IMR-90 (cell line): ENCODE data around the gene TEF. TPM values are rescaled to one million over a fixed set of nuclear protein-coding genes. Genes with fewer than 3 reads are reported as not detected.

Experiments
- ATAC-seq: fragments of 200-7000 bp; cut with Tn5 transposase; 2 replicates; pipeline ENCODE4 v1.9.1; 2020; ENCODE audit warnings: low read depth, mild to moderate bottlenecking, moderate library complexity
- BruUV-seq: library from RNA; stranded (reverse); fragments of 400-500 nt; replicated peaks from 2 replicates; lab custom pipeline; 2021; lab: Mats Ljungman, UMichigan
- CTCF ChIA-PET: fragments of 300-600 bp; formaldehyde crosslinking; extraction: SDS; loops from one replicate; lab custom pipeline; 2021; ENCODE audit warnings: antibody characterized with exemption; lab: Yijun Ruan, JAX
- POLR2A ChIA-PET: fragments of 300-600 bp; sonication (Branson Sonifier 250); formaldehyde crosslinking; loops from one replicate; lab custom pipeline; 2022; ENCODE audit warnings: antibody characterized with exemption; ENCODE audit not compliant: unreplicated experiment; lab: Charles Lee
- DNase-seq: peaks from one replicate; pipeline ENCODE4 v3.0.0; 2013
- H2AFZ ChIP-seq: replicated peaks from 2 replicates; pipeline ENCODE3; 2013; ENCODE audit warnings: low read length, mild to moderate bottlenecking; ENCODE audit not compliant: poor library complexity
- H2AK5ac ChIP-seq: 2 replicates; pipeline ENCODE4 v1.6.1; 2013; ENCODE audit warnings: low read depth, low read length, inconsistent platforms
- H2AK9ac ChIP-seq: replicated peaks from 2 replicates; pipeline ENCODE3; 2013; ENCODE audit warnings: mild to moderate bottlenecking, low read depth, low read length, moderate library complexity; ENCODE audit not compliant: poor library complexity
- H2BK120ac ChIP-seq: 2 replicates; pipeline ENCODE4 v1.6.1; 2013; ENCODE audit warnings: low read depth, low read length, inconsistent platforms
- H2BK15ac ChIP-seq: 3 replicates; pipeline ENCODE4 v1.6.1; 2013; ENCODE audit warnings: low read depth, low read length, inconsistent platforms
- H2BK20ac ChIP-seq: 2 replicates; pipeline ENCODE4 v1.6.1; 2013; ENCODE audit warnings: low read depth, mild to moderate bottlenecking, inconsistent platforms, low read length, moderate library complexity
- H2BK5ac ChIP-seq: 2 replicates; pipeline ENCODE4 v1.6.1; 2013; ENCODE audit warnings: mild to moderate bottlenecking, low read depth, low read length, inconsistent platforms; ENCODE audit not compliant: poor library complexity, severe bottlenecking
- H3K14ac ChIP-seq: replicated peaks from 2 replicates; pipeline ENCODE4 v1.6.1; 2013; ENCODE audit warnings: low read depth, low read length, inconsistent platforms
- H3K18ac ChIP-seq: 2 replicates; pipeline ENCODE4 v1.6.1; 2013; ENCODE audit warnings: low read depth, low read length, control low read depth
- H3K23ac ChIP-seq: 2 replicates; pipeline ENCODE4 v1.6.1; 2013; ENCODE audit warnings: low read depth, low read length, inconsistent platforms
- H3K27ac ChIP-seq: 2 replicates; pipeline ENCODE4 v1.5.1; 2013; ENCODE audit warnings: mild to moderate bottlenecking, control low read depth, low read length; ENCODE audit not compliant: insufficient read depth
- H3K27me3 ChIP-seq: 2 replicates; pipeline ENCODE4 v1.6.1; 2013; ENCODE audit warnings: low read length; ENCODE audit not compliant: control insufficient read depth, insufficient read depth
- H3K36me3 ChIP-seq: 2 replicates; pipeline ENCODE4 v1.6.1; 2013; ENCODE audit warnings: low read length, mixed read lengths; ENCODE audit not compliant: control insufficient read depth, insufficient read depth
- H3K4ac ChIP-seq: 2 replicates; pipeline ENCODE4 v1.6.1; 2013; ENCODE audit warnings: low read depth, low read length, inconsistent platforms
- H3K4me1 ChIP-seq: 2 replicates; pipeline ENCODE4 v1.6.1; 2013; ENCODE audit warnings: low read length, mixed read lengths; ENCODE audit not compliant: control insufficient read depth, insufficient read depth
- H3K4me2 ChIP-seq: 2 replicates; pipeline ENCODE4 v1.6.1; 2013; ENCODE audit warnings: low read depth, mild to moderate bottlenecking, control low read depth, low read length, moderate library complexity
- H3K4me3 ChIP-seq: 2 replicates; pipeline ENCODE4 v1.5.1; 2013; ENCODE audit warnings: low read depth, mild to moderate bottlenecking, control low read depth, low read length, moderate library complexity; ENCODE audit not compliant: insufficient read depth
- H3K56ac ChIP-seq: 2 replicates; pipeline ENCODE4 v1.6.1; 2013; ENCODE audit warnings: low read length, inconsistent platforms; ENCODE audit not compliant: insufficient read depth; ENCODE audit errors: extremely low read depth
- H3K79me1 ChIP-seq, 2 experiments: 2 replicates each; pipeline ENCODE4 v1.6.1; 2013; ENCODE audit warnings: low read length in 2 of 2, inconsistent platforms in 1 of 2, low read depth in 1 of 2
- H3K9ac ChIP-seq: 2 replicates; pipeline ENCODE4 v1.6.1; 2013; ENCODE audit warnings: low read depth, low read length, control low read depth
- H3K9me1 ChIP-seq: 2 replicates; pipeline ENCODE4 v1.6.1; 2013; ENCODE audit warnings: low read length, inconsistent platforms; ENCODE audit not compliant: insufficient read depth
- H3K9me3 ChIP-seq: 2 replicates; pipeline ENCODE4 v1.6.1; 2013; ENCODE audit warnings: low read length; ENCODE audit not compliant: control insufficient read depth, insufficient read depth
- H4K20me1 ChIP-seq: 2 replicates; pipeline ENCODE4 v1.6.1; 2013; ENCODE audit warnings: low read length, inconsistent platforms; ENCODE audit not compliant: insufficient read depth
- H4K5ac ChIP-seq: 2 replicates; pipeline ENCODE4 v1.6.1; 2013; ENCODE audit warnings: mild to moderate bottlenecking, low read depth, low read length, control low read depth
- H4K8ac ChIP-seq, 2 experiments: 2 replicates each; pipeline ENCODE4 v1.6.1; 2013; ENCODE audit warnings: low read depth in 2 of 2, low read length in 2 of 2, control low read depth in 1 of 2, inconsistent platforms in 1 of 2
- H4K91ac ChIP-seq: 2 replicates; pipeline ENCODE4 v1.6.1; 2013; ENCODE audit warnings: low read depth, low read length, inconsistent platforms; ENCODE audit not compliant: insufficient read depth
- BHLHE40 ChIP-seq: fragments of 150-350 bp; IDR thresholded peaks from 2 replicates; pipeline ENCODE4 v1.6.1; 2016; ENCODE audit warnings: mild to moderate bottlenecking, low read depth, low read length
- CEBPB ChIP-seq: IDR thresholded peaks from 2 replicates; pipeline ENCODE4 v1.6.1; 2012; ENCODE audit warnings: low read depth, low read length, improper control_type of control experiment
- CHD1 ChIP-seq: IDR thresholded peaks from 2 replicates; pipeline ENCODE4 v1.6.1; 2012; ENCODE audit warnings: low read depth, low read length, improper control_type of control experiment
- FOS ChIP-seq: fragments of 150-350 bp; IDR thresholded peaks from 2 replicates; pipeline ENCODE4 v1.6.1; 2016; ENCODE audit warnings: low read depth, low read length
- MAFK ChIP-seq: IDR thresholded peaks from 2 replicates; pipeline ENCODE4 v1.6.1; 2012; ENCODE audit warnings: low read depth, low read length, improper control_type of control experiment
- MAZ ChIP-seq: IDR thresholded peaks from 2 replicates; pipeline ENCODE4 v1.6.1; 2012; ENCODE audit warnings: low read depth, mild to moderate bottlenecking, low read length, improper control_type of control experiment, moderate library complexity, borderline replicate concordance
- MXI1 ChIP-seq: IDR thresholded peaks from 2 replicates; pipeline ENCODE4 v1.6.1; 2012; ENCODE audit warnings: low read depth, mild to moderate bottlenecking, low read length, moderate library complexity, borderline replicate concordance
- NFE2L2 ChIP-seq: fragments of 150-350 bp; IDR thresholded peaks from 2 replicates; pipeline ENCODE4 v1.6.1; 2016; ENCODE audit warnings: low read depth, mild to moderate bottlenecking, low read length
- RAD21 ChIP-seq: IDR thresholded peaks from 2 replicates; pipeline ENCODE4 v1.6.1; 2012; ENCODE audit warnings: low read length, improper control_type of control experiment
- RFX5 ChIP-seq: IDR thresholded peaks from 2 replicates; pipeline ENCODE4 v1.8.0; 2012; ENCODE audit warnings: low read depth, mild to moderate bottlenecking, low read length, moderate library complexity
- SMC3 ChIP-seq: fragments of 150-350 bp; IDR thresholded peaks from 2 replicates; pipeline ENCODE4 v1.6.1; 2016; ENCODE audit warnings: low read depth, mild to moderate bottlenecking, antibody characterized with exemption, low read length, moderate library complexity
- WGBS, 2 experiments: methylation state at CpG; one replicate each; pipeline versions ENCODE4 v1.1.5 to v1.1.7; 2013; ENCODE audit warnings: missing lambda C conversion rate in 2 of 2; ENCODE audit not compliant: insufficient read length in 1 of 2; ENCODE audit errors: extremely low coverage in 2 of 2; 5-methylcytosine and 5-hydroxymethylcytosine counted together
- dilution Hi-C: fragments of 300-500 bp; cut with HindIII; formaldehyde crosslinking; loops from one replicate; pipeline ENCODE4 v1.14.3; 2018; ENCODE audit warnings: low sequenced_read_pairs; ENCODE audit not compliant: unreplicated experiment
- in situ Hi-C: fragments of 300-500 bp; cut with MboI; formaldehyde crosslinking; loops from 3 replicates; pipeline ENCODE4 v1.14.3; 2019; ENCODE audit warnings: low sequenced_read_pairs, inconsistent platforms, mixed read lengths
- intact Hi-C: fragments of 100-400 bp; cut with micrococcal nuclease; formaldehyde crosslinking; loops from 2 replicates; pipeline ENCODE4 v1.10.0; 2022
- polyA plus RNA-seq, 3 experiments: library from polyadenylated mRNA; depleted of rRNA; stranded (reverse); fragments of >200 nt; gene quantifications; 2 replicates each; pipeline ENCODE4 v1.2.3, GENCODE V29; 2012; ENCODE audit warnings: low replicate concordance in 1 of 3
- total RNA-seq: library from RNA; depleted of rRNA; stranded (reverse); fragments of >200 nt; gene quantifications from 2 replicates; pipeline ENCODE4 v1.2.3, GENCODE V29; 2012
- TF ChIP-seq, protein P1 (sequence below): fragments of 150-350 bp; IDR thresholded peaks from 2 replicates; pipeline ENCODE4 v1.6.1; 2017; ENCODE audit warnings: mild to moderate bottlenecking, antibody characterized with exemption, low read length, low read depth
- TF ChIP-seq, protein P2 (sequence below): conservative IDR thresholded peaks from 2 replicates; pipeline ENCODE4 v1.5.1; 2012; ENCODE audit warnings: mild to moderate bottlenecking, low read depth, low read length, improper control_type of control experiment

The TEF gene
- total and polyA plus RNA-seq, 2 of the 4 experiments (the other 2 are of a cell fraction) = 5.6 to 11.6 TPM

DNA sequence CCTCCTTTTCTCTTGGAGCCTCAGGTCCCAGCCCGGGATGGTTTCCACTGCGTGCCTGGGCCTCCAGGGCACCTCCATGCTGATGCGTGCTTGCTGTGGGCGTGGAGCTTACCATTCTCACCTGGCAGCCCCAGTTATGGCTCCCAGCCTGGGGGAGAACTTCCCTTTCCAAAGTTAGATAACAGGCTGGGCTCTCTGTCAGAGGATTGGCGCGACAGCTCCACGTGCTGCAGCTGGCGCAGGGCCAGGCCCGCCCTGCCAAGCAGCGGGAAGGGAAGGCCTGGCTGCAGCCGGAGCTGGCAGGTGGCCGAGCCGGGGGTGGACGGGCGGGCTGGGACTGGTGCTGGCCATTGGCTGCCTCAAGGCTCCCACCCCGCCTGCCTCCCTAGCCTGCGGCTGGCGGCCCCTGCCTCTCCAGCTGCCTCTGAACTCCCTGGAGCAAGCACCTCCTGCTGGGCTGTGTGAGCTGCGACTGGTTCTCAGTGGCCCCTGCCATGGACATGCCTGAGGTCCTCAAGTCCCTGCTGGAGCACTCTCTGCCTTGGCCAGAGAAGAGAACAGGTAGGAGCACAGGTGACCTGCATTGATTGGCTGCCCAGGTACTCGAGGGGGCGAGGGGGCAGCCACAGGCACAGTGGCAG lies 14.6 kb upstream of the TEF start:
- Histone ChIP-seq H3K4ac (peak overlapping the region; percentile 71), H2AK9ac (peak overlapping the region; percentile 94), H4K5ac (0 out of 2 replicates have a peak overlapping the region, but pooled peaks have one; percentile 11), H3K4me2 (peak overlapping the region; percentile 77), H4K8ac (peak overlapping the region in 1 of 2 experiments; percentile 71; a peak in 1 of 4 replicates), H3K4me1 (peaks cover 11% of the 10 kb centered on the region), H4K20me1 (peaks cover 10% of the 10 kb centered on the region; the same call in 1 of the 2 replicates), H3K14ac (peak overlapping the region; percentile 62), H2AFZ (peak overlapping the region; percentile 80), H3K9me1 (peaks cover 4% of the 10 kb centered on the region), H3K27me3 (peaks cover 3% of the 10 kb centered on the region; the same call in 1 of the 2 replicates), H3K79me1 (peaks cover 0 to 7% of the 10 kb centered on the region in 2 experiments; a peak in 1 of 4 replicates), H2BK120ac (peak overlapping the region; percentile 38), H3K9ac (peak overlapping the region; percentile 27; the same call in 1 of the 2 replicates), H2BK5ac (no peak overlapping the region), H3K9me3 (no peaks in the 10 kb centered on the region), H4K91ac (peak overlapping the region; percentile 55), H3K27ac (peak overlapping the region; percentile 11; the same call in 1 of the 2 replicates), H2BK20ac (no peak overlapping the region), H2AK5ac (peak overlapping the region; percentile 86), H2BK15ac (peak overlapping the region; percentile 29; the same call in 1 of the 3 replicates), H3K56ac (no peak overlapping the region), H3K23ac (peak overlapping the region; percentile 60; the same call in 1 of the 2 replicates), H3K36me3 (no peaks in the 10 kb centered on the region), H3K4me3 (0 out of 2 replicates have a peak overlapping the region, but pooled peaks have one; percentile 6), H3K18ac (no peak overlapping the region)
- WGBS, 2 experiments = 0% methylated on average over 10 of the region's 21 CpGs; no CpG with 5 or more reads in 1 of the 2 experiments
- dilution Hi-C loops (no loop called here), in situ Hi-C loops (no loop called here), intact Hi-C loops (no loop called here)
- DNase-seq (peak; percentile 96), ATAC-seq (peak; percentile 95)
- ChIA-PET CTCF (interaction anchor here (0.5 to 0.8 kb wide), 3 partner anchors 14 to 195 kb away, joined by 3 to 4 read pairs (median 3); no protein-coding TSS in a partner anchor), POLR2A (no interaction called here)
- BruUV-seq = no TSS peak
- TF ChIP-seq, protein P1, sequence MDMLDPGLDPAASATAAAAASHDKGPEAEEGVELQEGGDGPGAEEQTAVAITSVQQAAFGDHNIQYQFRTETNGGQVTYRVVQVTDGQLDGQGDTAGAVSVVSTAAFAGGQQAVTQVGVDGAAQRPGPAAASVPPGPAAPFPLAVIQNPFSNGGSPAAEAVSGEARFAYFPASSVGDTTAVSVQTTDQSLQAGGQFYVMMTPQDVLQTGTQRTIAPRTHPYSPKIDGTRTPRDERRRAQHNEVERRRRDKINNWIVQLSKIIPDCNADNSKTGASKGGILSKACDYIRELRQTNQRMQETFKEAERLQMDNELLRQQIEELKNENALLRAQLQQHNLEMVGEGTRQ = peak; percentile 100
- no peak for TF ChIP-seq FOS
- TF ChIP-seq MXI1 = peak; percentile 87
- no peak for TF ChIP-seq CEBPB
- TF ChIP-seq MAFK = no peak
- no peak for TF ChIP-seq CHD1
- TF ChIP-seq BHLHE40 = peak; percentile 56; the same call in 1 of the 2 replicates
- TF ChIP-seq NFE2L2 = no peak
- TF ChIP-seq MAZ = peak; percentile 73; the same call in 1 of the 2 replicates
- TF ChIP-seq SMC3 = peak; percentile 29; the same call in 1 of the 2 replicates
- peak; percentile 48 for TF ChIP-seq RAD21
- TF ChIP-seq, protein P2, sequence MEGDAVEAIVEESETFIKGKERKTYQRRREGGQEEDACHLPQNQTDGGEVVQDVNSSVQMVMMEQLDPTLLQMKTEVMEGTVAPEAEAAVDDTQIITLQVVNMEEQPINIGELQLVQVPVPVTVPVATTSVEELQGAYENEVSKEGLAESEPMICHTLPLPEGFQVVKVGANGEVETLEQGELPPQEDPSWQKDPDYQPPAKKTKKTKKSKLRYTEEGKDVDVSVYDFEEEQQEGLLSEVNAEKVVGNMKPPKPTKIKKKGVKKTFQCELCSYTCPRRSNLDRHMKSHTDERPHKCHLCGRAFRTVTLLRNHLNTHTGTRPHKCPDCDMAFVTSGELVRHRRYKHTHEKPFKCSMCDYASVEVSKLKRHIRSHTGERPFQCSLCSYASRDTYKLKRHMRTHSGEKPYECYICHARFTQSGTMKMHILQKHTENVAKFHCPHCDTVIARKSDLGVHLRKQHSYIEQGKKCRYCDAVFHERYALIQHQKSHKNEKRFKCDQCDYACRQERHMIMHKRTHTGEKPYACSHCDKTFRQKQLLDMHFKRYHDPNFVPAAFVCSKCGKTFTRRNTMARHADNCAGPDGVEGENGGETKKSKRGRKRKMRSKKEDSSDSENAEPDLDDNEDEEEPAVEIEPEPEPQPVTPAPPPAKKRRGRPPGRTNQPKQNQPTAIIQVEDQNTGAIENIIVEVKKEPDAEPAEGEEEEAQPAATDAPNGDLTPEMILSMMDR = peak; percentile 47
- no peak for TF ChIP-seq RFX5
